HCEC 1CT (cell line): ENCODE results near the gene LCNL1.
"Not testable (repeated sequence)": the region's sequence is repeated elsewhere in the genome, so short reads cannot be mapped to it uniquely, and the experiment has no call there.

Experiments
- DNase-seq: peaks from one replicate; pipeline ENCODE4 v3.0.0-alpha.2; 2017

LCNL1 gene

DNA sequence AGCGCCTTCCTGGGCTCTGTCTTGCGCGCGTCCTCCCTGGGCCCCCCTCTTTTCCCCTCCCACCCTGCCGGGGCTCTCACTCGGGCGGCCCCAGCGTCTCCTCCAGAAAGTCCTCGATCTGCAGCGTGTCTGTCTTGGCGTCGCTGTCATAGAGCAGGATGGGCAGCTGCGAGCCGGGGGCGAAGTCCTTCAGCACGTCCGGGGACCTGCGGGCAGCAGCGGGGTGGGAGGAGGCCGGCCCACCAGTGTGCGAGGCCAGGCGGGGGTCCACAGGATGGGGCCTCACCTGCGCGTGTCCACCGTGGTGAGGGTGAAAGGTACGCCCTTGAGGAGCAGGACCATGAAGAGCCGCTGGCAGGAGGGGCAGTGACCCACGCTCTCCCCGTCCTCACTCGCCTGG is 12.6 kb downstream of the LCNL1 start:
- DNase-seq = no peak

DNA sequence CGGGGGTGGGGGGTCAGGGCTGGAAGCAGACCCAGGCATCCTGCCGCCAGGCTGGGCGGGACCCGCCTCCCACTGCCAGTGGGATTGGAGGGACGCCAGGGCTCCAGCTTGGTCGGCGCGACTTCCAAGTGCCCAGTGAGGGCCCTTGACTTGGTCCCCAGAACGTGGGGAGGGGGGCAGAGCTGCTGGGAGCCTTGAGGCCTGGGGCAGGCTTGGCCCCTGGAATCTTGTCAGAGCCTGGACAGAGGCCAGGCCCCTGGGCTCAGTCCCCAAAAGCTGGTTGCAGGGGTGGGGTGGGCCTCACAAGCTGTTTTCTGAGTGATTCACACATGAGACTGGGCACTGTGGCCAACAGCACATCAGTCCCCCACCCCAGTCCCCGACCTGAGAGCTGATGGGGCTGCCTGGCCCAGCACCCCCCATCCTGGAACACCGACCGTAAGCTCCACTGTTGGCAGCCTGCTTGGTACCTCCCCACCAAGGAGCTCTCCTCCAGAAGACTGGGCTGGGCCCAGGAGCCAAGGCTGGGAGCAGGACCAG is 13.0 kb downstream of the LCNL1 start:
- no peak for DNase-seq

DNA sequence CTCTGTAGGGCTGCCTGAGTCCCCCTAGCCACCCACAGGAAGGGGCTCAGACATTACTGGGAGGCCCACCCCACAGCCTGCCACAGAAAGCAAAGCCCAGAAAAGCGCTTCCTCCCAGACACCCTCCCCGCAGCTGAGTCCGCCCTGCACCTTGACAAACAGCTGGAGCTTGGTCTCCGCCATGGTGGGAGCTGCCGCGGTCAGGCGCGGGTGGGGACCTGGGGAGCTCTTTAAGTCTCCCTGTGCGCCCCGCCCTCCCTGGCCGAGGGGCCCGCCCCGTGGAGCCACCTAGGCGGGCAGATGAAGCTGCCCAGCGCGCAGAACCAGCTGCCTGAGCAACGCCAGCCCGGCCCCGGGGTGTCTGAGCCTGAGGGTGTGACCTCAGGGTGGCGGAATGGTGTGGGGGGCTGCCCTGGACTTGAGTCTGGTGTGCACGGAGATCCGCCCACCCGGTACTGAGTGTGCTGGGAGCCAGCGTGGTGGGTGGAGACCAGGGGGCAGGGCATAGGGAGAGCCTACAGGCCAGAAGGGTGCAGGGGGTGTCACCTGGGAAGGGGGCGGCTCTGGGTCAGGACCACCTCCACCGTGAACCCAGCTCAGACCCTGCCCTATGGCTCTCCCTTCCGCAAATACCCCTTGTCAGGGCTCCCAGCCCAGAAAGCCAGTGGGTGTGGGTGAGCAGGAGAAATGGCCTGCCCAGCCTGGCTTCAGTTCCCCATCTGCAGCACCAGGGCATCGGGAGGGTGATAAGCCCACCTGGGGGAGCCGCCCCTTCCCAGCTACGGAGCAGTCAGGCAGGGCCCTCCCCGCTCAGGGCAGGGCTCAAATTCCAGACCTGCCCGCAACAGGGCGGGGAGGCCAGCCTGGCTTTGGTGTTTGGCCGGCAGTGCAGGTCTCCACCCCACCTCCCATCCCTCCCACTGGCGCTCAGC is 13.8 kb downstream of the LCNL1 start, which contains the start of gene CLIC3:
Gene CLIC3 (minus strand): TSS at position 208 of the 932 bp plus-strand sequence. CDS start 25 bp downstream, at position 183.
- no peak for DNase-seq

DNA sequence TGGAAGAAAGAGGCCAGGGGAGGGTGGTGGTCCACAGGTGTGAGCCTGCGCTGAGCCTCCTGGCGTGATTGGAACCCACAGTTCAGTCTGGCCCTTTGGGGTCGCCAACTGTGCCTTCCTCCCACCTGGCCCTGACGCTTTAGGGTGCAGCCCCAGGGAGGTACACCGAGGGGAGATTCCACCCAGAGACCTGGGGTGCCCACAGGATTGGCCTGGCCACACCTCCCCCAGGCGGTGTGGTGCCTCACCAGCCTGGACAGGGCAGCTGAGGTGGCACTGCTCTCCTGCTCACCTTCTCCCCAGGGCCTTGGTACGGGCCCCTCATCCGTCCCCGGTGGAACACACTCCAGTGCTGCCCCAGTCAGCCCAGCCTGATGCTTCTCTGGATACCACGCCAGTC is 14.6 kb downstream of the LCNL1 start:
- DNase-seq = no peak

GRCh38 chr9:136997830-136998234 is 15.0 kb downstream of the LCNL1 start:
- DNase-seq = no peak

- DNase-seq = peak; percentile 61
Measured at GRCh38 chr9:137000177-137000930, 17.6 kb downstream of the LCNL1 start.

- no peak for DNase-seq
Measured at GRCh38 chr9:137001857-137002645, 19.3 kb downstream of the LCNL1 start.

DNA sequence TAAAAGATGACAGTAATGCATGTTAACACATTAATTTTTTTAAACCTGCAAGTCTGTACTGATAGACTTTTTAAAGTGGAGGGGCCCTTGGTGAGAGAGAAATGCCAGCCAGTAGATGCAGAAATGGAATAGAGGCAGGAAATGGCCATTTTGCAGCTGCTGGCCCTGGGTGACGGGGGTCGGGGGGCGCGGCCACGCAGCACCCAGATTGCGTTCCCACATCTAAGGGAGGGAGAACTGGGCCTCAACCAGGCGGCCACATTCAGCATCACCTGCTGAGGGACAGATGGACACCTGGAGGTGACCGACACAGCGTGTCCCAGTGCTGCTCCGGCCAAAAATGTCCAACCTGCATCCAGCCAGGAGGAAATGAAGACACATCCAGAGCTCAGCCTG is 19.9 kb downstream of the LCNL1 start:
- no peak for DNase-seq

DNA sequence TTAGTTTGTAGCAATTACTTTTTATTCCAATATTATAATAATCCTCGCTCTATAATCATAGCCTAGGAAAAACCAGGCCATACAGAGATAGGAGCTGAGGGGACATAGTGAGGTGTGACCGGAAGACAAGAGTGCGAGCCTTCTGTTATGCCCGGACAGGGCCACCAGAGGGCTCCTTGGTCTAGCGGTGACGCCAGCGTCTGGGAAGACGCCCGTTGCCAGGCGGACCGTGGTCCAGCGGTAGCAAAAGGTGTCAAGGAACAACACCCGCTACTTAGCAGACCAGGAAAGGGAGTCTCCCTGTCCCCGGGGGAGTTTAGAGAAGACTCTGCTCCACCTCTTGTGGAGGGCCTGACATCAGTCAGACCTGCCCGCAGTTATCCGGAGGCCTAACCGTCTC is 21.5 kb downstream of the LCNL1 start:
- not testable (repeated sequence) for DNase-seq

DNA sequence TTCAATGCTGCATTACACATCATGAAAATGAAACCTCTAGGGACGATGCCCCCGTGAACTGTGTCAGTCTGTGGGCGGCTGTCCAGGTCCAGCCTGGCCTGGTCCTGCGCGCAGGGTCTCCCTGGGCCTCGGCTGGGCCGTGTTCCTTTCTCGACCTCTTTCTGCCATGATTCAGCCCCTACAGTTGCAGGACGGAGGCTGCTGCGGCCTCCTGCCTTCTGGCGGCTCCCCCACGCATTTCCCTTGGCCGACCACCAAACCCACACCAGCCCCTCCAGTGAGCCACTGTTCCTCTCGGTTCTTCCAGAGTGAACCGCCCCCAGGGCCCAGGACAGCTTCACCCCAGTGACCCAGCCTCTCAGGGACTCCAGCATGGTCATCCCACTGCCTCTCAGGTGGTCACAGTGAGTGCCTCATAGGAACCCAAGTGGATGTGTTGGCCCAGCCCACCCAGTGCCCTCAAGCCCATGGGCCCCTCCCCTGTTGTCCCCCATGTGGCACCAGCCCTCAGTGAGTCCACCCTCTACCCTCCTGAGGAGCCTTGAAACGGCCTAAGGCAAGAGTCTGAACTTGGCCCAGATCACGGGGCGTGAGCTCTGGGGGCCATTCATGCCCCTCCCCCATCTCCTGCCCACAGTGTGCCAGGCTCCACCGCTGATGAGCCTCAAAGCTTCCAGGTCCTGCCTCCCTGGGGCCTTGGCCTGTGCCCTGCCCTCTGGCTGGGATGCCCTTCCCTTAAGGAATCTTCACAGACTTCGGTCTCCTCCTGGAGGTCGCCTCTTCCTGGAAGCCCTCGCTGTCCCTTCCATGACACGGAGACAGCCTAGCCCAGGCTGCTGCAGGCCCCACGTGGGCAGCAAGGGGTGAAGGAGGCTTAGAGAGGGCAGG is 23.6 kb downstream of the LCNL1 start:
- no peak for DNase-seq

DNA sequence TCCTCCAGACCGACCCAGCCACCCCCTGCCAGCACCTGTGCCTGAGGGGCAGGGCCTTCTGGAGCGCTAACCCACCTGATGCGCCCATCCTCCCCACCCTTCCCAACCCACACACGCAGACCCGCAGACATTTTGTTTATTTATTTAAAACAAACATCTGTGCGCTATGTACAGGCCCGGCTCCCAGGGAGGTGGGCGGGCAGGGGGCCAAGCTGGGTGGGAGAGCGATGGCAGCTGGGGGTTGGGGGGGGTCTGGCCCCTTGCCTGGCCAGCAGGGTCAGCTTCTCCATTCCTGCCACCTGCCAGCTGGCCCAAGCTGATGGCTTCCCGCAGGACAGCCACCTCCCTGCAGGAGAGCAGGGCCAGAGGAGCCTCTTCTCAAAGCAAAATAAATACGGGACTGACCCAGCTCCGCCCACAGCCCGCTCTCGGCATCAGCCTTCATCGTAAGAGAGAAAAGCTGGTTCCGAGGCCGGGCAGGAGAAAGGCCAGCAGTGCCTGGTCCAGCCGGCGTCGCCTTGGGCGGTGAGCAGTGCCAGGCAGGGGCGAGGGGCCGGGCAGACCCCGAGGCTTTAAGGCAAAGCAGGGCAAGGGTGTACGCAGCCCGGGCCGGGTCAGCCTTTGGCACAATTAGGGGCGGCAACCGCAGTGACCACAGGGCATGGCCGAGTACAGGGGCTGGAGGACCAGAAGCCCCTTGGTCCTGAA is 24.5 kb downstream of the LCNL1 start:
- no peak for DNase-seq

DNA sequence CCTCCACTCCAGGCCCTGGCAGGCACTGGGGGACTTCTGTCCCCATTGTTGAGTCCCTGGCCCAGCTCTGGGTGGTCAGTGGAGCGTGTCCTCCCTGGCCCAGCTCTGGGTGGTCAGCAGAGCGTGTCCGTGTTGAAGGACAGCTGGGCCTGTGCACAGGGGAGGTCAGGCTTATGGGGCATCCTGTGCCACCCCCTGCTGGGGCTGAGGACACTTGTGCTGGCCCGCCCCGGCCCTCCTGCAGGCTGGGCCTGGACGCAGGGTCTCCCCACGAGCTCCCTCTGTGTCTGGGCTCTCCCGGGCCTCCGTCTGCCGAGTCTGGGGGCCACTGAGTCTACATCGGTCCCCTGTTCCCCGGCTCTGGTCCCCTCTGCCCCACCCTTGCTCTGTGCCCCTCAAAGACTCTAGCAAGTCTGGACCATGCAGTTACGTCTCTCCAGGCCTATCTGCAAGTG is 25.1 kb downstream of the LCNL1 start:
- no peak for DNase-seq

DNA sequence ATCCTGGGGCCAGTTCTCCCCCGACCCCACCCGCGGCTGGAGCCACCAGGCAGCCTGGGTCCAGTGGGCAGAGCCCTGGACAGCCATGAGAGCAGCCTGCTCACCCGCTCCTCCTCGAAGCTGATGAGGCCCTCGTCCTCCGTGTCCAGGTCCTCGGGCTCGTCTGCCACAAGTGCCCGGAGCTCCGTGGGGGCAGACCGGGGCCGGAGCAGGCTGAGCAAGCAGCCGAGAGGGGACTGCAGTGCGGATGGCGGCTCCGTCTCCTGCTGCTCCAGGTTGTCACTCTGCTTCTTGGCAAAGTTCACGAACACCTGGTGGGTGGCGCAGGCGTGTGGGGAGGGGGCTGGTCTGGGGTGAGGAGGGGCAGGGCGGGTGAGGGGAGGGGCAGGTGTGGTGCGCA is 25.5 kb downstream of the LCNL1 start:
- DNase-seq = no peak

DNA sequence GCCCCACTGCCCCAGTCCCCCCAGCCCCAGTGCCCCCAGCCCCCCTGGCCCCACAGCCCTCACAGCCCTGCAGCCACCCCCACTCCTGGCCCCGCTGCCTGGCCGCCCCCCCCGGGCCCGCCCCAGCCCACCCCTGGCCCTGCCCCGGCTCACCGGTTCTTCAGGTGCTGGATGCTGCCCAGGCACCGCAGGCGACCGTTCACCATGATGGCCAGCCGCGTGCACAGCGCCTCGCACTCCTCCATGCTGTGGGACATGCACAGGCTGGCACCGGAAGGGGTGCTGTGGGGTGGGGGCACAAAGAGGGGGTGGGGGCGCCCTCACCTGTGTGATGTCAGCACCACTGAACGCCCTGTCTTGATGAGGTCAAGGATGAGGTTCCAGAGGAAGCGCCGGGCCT is 26.4 kb downstream of the LCNL1 start:
- no peak for DNase-seq

- DNase-seq = no peak
Measured at GRCh38 chr9:137009938-137010732, 27.3 kb downstream of the LCNL1 start.

DNA sequence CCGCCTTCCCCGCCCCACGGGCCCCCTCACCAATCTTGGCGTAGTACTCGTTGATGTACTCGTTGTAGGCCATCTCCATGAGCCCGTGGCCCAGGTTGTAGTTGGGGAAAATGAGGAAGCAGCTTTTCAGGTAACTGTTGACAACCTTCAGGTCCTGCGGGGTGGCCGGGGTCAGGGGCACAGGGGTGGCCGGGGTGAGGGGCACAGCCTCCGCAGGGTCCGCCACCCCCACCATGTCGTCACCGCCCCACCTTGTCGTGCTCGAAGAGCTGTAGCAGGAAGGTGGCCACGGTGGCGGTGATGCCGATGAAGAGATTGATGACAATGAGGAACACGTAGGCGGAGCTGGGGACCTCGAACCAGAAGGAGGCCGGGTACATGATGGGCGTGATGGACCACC is 28.4 kb downstream of the LCNL1 start:
- DNase-seq = no peak

- no peak for DNase-seq
Measured at GRCh38 chr9:137011907-137012675, 29.3 kb downstream of the LCNL1 start.

GRCh38 chr9:137012694-137013570 is 30.1 kb downstream of the LCNL1 start:
- DNase-seq = no peak
